ENCODE data around the gene RABEP1.

- TF ChIP-seq CTCF (IDR thresholded peaks at IDR 0.05), result no peak
- no peak for TF ChIP-seq POLR2A (IDR thresholded peaks at IDR 0.05)
These were observed 48.9 kb downstream of the RABEP1 start for GRCh38 chr17:5330981-5331380.

Data from uterus (tissue), 2 donors.